ENCODE data around the gene OGFOD2. TPM values are rescaled to one million over a fixed set of nuclear protein-coding genes. Genes with fewer than 3 reads are reported as not detected.

The OGFOD2 gene
- total RNA-seq, 4 donors from 2014 or later: 4.6 to 17.7 (median 5.7) TPM

DNA sequence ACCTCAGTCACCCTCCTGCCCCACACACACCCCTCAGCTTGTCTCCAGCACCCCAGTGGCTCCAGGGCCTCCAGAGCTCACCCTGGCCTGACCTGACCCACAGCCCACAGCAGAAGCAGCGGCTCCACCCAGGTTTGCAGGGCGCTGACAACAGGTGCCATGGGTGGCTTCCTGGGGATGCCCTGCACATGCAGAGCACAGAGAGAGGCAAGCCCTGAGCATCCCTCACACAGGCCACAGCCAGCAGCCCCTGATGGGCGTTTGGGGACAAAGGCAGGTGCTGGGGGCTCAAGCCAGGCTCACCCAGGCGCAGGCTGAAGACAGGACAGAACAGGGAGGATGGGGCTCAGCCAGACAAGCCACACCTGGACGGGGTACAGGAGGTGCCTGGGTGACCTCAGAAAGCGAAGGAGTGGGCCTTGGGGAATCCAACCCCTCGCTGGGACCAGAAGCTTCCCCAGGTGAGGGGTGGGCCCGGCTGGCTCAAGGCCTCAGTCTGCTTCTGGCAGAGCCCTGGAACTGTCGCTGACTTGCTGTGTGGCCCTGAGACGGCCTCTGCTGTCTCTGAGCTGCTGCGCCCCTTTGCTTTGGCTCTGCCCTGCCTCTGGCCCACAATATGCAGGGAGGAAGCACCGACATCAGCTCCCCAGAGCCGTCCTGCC, 16.0 kb downstream of the OGFOD2 start:
- TF ChIP-seq, protein P1, sequence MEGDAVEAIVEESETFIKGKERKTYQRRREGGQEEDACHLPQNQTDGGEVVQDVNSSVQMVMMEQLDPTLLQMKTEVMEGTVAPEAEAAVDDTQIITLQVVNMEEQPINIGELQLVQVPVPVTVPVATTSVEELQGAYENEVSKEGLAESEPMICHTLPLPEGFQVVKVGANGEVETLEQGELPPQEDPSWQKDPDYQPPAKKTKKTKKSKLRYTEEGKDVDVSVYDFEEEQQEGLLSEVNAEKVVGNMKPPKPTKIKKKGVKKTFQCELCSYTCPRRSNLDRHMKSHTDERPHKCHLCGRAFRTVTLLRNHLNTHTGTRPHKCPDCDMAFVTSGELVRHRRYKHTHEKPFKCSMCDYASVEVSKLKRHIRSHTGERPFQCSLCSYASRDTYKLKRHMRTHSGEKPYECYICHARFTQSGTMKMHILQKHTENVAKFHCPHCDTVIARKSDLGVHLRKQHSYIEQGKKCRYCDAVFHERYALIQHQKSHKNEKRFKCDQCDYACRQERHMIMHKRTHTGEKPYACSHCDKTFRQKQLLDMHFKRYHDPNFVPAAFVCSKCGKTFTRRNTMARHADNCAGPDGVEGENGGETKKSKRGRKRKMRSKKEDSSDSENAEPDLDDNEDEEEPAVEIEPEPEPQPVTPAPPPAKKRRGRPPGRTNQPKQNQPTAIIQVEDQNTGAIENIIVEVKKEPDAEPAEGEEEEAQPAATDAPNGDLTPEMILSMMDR (IDR thresholded peaks at IDR 0.05; ENCODE audit: low read depth): no peak

DNA sequence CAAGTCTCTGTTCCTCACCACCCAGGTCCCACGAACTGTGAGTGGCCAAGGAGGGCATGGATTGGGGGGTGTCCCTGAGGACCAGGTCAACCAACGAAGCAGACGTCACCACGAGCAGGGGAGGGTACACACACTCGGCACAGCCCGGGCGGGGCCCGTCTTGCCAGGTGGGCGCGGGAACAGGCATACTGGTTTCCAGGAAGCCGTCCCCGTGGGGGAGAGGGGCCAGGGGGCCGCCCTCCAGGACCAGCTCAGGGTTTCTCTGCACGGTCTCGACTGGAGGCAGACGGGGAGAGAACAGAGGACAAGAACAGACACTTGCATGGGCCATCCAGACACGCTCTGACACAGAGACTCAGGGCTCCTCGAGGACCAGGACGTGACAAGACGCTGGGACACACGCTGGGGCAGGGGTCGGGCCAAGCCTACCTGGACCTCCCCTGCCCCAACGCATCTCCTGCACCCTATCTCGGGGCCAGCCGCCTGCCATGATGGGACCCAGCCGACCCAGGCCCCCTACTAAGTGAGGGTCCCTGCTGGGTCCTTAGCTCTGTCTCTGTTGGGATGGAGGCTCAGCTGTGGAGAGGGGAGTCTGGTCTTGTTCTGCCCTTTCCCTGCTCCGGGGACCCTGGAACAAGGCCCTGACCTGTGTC, 16.7 kb downstream of the OGFOD2 start:
- TF ChIP-seq, protein P1 (IDR thresholded peaks at IDR 0.05; ENCODE audit: low read depth): no peak

DNA sequence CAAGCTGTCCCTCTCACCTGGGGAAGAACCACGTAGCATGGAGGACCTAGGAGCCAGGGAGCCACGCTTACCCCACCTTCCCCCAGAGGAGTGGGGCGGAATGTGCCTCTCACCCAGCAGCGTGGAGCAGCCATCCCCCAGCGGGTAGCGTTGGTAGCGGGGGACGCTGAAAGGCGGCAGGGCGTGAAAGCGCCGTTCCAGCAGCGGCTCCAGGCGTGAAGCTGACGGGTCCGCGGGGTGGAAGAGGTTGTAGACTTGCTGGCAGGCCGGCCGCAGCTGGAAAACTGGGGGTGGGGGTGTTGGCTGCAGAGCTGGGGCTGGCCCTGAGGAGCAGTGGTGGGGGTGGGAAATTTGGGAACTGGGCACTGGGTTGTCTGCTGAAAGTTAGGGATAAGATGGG, 17.3 kb downstream of the OGFOD2 start:
- TF ChIP-seq, protein P1 (IDR thresholded peaks at IDR 0.05; ENCODE audit: low read depth): no peak

DNA sequence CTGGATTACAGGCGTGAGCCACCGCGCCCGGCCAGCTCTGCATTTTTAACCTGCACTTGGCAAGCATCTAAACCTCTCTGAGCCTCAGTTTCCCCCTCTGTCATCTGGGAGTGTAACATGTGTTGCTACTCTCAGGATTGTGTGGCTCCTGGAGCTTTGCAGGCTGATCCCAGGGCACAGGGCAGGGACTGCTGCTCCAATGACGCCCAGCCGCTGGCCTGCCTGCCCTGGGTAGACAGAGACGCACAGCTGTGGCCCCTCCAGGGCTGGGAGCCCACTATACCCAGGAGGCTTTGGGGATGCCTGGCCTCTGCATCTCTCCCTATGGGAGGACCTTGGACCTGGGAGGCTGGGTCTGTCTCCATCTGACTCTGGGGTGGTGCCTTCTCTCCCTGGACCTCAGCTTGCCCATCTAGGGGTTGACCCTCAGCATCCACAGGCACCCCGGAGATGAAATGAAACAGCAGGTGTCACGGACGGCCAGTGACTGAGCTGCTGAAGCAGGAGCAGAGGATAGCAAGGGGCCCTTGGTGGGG, 19.2 kb downstream of the OGFOD2 start:
- TF ChIP-seq, protein P1 (IDR thresholded peaks at IDR 0.05; ENCODE audit: low read depth): no peak

DNA sequence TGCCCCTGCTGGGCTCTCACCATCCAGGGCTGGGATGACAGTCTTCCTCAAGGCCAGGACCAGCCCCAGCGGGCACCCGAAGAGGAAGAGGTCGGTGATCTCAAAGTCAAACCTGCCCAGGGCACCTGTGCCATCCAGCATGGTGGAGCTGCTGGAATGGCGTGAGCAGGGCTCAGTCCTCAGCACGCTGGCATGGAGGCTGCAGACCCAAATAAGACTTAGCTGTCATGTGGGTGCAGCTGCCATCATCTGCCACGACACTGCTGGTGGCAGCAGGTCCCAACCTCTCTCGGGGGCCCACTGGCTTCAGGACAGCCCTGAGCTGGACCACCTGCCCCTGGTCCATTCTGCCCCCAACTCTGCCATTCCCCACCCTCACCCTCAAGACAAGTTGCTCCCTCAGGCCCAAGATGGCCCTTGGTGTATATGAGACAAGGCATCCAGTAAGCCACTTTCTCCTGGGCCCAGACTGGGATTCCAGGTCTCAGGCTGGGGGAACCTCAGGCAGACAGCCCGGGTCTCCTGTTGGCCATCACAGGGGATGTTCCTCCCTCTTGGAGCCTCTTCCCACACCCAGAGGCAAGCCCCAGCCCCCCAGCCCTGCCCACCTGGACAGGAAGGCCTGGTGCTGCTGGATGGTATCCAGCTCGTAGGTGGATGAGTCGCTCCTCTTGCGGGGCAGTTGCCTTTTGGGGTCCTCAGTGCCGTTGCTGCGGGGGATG, 19.9 kb downstream of the OGFOD2 start:
- TF ChIP-seq, protein P1 (IDR thresholded peaks at IDR 0.05; ENCODE audit: low read depth): no peak

DNA sequence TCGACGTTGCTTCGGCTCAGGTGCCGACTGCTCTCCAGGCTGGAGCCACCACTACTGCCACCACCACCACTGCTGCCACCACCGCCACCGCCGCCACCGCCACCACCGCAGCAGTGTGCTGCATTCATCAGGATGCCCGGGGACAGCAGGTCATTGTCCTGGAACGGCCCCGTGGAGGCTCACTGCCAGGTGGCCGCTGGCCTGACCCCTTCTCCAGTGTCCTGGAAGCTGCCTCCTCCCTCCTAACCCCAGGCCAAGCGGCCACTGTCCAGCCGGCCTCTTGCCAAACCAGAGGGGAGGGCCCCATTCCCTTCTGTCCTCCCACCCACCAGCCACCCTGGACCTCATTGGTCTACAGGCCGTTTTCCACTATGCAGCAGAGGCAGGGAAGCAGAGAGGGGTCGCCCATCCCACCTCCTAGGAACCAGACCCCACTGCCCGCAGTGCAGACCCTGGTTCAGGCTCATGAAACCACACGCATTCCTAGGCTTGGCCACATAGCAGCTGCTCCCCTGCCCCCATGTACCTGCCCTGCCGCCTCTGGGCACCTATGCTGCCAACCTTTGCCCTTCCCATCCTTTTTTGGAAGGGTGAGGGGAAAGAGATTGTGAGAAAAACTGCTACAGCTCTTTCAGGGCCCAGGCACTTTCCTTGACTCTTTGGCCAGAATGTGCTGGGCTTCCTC, 20.6 kb downstream of the OGFOD2 start:
- TF ChIP-seq, protein P1 (IDR thresholded peaks at IDR 0.05; ENCODE audit: low read depth): no peak

Measured in subcutaneous adipose tissue (tissue), 4 donors.